Suprapubic skin (tissue), 4 donors: ENCODE measurements around the gene BDNF. TPM values are rescaled to one million over a fixed set of nuclear protein-coding genes. Genes with fewer than 3 reads are reported as not detected.

Source experiments
- DNase-seq, 2 donors: peaks; one replicate each; pipeline ENCODE4 v3.0.0-alpha.2; 2019; ENCODE audit warnings: low spot score in 2 of 2
- H3K27ac ChIP-seq: fragments of 200-600 bp; sonication (generic); one replicate; pipeline ENCODE4 v1.5.1; 2019
- H3K27me3 ChIP-seq: fragments of 200-600 bp; sonication (generic); one replicate; pipeline ENCODE4 v1.5.1; 2019
- H3K36me3 ChIP-seq: fragments of 200-600 bp; sonication (generic); one replicate; pipeline ENCODE4 v1.5.1; 2019
- H3K4me1 ChIP-seq: fragments of 200-600 bp; sonication (generic); one replicate; pipeline ENCODE4 v1.5.1; 2019
- H3K4me3 ChIP-seq: fragments of 200-600 bp; sonication (generic); one replicate; pipeline ENCODE4 v1.5.1; 2019; ENCODE audit warnings: mild to moderate bottlenecking
- H3K9me3 ChIP-seq: fragments of 200-600 bp; sonication (generic); one replicate; pipeline ENCODE4 v1.5.1; 2019
- CTCF ChIP-seq, 2 donors: fragments of 200-600 bp in 1 of 2; fragments of 450-650 bp in 1 of 2; sonication (generic) in 1 of 2; IDR thresholded peaks; one replicate each; pipeline ENCODE4 v1.5.1; 2016 to 2019; ENCODE audit warnings: antibody characterized with exemption in 2 of 2, mild to moderate bottlenecking in 1 of 2, moderate library complexity in 1 of 2
- EP300 ChIP-seq: sonication (generic); formaldehyde crosslinking; IDR thresholded peaks from one replicate; pipeline ENCODE4 v1.6.1; 2017; ENCODE audit warnings: antibody characterized with exemption
- POLR2A ChIP-seq, 2 donors: fragments of 450-650 bp; IDR thresholded peaks; one replicate each; pipeline ENCODE4 v1.6.1; 2017; ENCODE audit warnings: antibody characterized with exemption in 2 of 2, mild to moderate bottlenecking in 2 of 2, moderate library complexity in 2 of 2
- POLR2AphosphoS5 ChIP-seq, 3 donors: sonication (generic); formaldehyde crosslinking; IDR thresholded peaks; one replicate each; pipeline ENCODE4 v1.6.1; 2017; ENCODE audit warnings: antibody characterized with exemption in 3 of 3
- WGBS: methylation state at CpG from one replicate; pipeline ENCODE4 v1.1.5; 2018; 5-methylcytosine and 5-hydroxymethylcytosine counted together
- total RNA-seq, 4 donors: library from RNA; depleted of rRNA; stranded (reverse); fragments of >200 nt; gene quantifications; one replicate each; pipeline ENCODE4 v1.1.0, GENCODE V29; 2016

Gene BDNF
- total RNA-seq, 4 donors from 2014 or later = 0.17 to 2.0 (median 0.54) TPM

DNA sequence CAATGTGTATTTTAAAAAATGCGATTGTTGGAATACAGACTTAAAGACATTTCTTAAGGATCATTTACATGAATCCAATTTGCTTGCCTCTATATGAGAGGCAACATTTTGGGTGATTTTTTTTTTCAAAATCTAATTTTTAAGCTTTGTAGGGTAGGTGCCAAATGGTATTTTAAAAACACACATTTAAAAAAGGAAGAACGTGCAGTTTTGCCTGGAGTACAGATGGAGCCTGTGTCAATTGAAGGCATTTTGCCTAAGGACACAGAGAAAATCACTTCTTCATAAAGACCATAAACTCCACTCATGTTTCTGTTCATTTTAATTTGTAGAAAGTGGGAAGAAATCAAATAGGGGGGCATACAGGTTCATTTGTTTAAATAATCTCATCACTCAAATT is 91.3 kb downstream of the BDNF start:
- DNase-seq = no peak
- no peak overlapping the region for H3K4me3 ChIP-seq
- 85% methylated on average over 2 of the region's 2 CpGs for WGBS
- no peak for TF ChIP-seq EP300
- TF ChIP-seq POLR2AphosphoS5 (IDR thresholded peaks at IDR 0.05) = no peak
- no peak for TF ChIP-seq POLR2A (IDR thresholded peaks at IDR 0.05)
- TF ChIP-seq CTCF (IDR thresholded peaks at IDR 0.05) = no peak
- no peaks in the 10 kb centered on the region for H3K36me3 ChIP-seq
- no peak overlapping the region for H3K27ac ChIP-seq
- no peaks in the 10 kb centered on the region for H3K27me3 ChIP-seq
- H3K9me3 ChIP-seq = no peaks in the 10 kb centered on the region
- H3K4me1 ChIP-seq = no peaks in the 10 kb centered on the region

DNA sequence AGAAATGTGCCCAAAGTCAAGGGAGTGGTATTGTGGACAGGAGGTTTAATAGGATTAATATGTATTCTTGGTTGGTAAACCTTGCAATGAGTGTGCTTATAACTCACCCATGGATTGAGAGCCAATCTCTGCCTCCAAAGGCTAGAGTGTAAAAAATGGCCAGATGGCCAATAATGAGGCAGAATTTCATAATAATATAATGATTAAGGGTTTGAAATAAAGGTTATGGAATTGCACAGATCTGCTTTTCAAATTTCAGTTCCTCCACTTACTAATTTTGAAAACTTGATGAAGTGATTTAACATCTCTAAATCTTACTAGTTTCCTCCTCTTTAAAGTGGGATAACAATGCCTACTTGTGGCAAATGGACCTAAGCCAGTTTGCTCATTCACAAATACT is 94.8 kb downstream of the BDNF start:
- Histone ChIP-seq H3K4me3 (no peak overlapping the region), H3K9me3 (no peaks in the 10 kb centered on the region), H3K27ac (no peak overlapping the region), H3K27me3 (no peaks in the 10 kb centered on the region), H3K4me1 (no peaks in the 10 kb centered on the region), H3K36me3 (no peaks in the 10 kb centered on the region)
- TF ChIP-seq CTCF (IDR thresholded peaks at IDR 0.05) (no peak), POLR2AphosphoS5 (IDR thresholded peaks at IDR 0.05) (no peak), EP300 (no peak), POLR2A (IDR thresholded peaks at IDR 0.05) (no peak)
- no peak for DNase-seq

Other genes starting within 250 kb of the BDNF start
- gene LGR4, start 227.7 kb downstream of the BDNF start, total RNA-seq = 100 to 1,000 TPM in 1 of 4 donors, 10 to 100 TPM in 3; 54.7 to 143 (median 66.4) TPM
- gene LIN7C, start 193.7 kb downstream of the BDNF start, total RNA-seq = 10 to 100 TPM; 31.7 to 45.5 (median 42.6) TPM